ENCODE results near the gene LKAAEAR1. TPM values are rescaled to one million over a fixed set of nuclear protein-coding genes. Genes with fewer than 3 reads are reported as not detected.

LKAAEAR1 gene
- total and polyA plus RNA-seq, 2 of the 13 experiments (the other 11 are each of a cell fraction or from before 2014, with no cell fraction given) = not detected

- TF ChIP-seq ZNF432 (CRISPR knock-in tag; IDR thresholded peaks at IDR 0.05; ENCODE audit: borderline replicate concordance) (no peak), RFX5 (IDR thresholded peaks at IDR 0.05; ENCODE audit: low read depth, low read length) (no peak), ZNF329 (CRISPR knock-in tag; IDR thresholded peaks at IDR 0.05; ENCODE audit: low read depth) (no peak), FOXO1 (CRISPR knock-in tag; IDR thresholded peaks at IDR 0.05) (no peak; the same call in 1 of the 2 replicates), ATF5 (CRISPR knock-in tag; IDR thresholded peaks at IDR 0.05; ENCODE audit: low read depth) (peak; percentile 17; the same call in 1 of the 2 replicates), ARHGAP35 (CRISPR knock-in tag; IDR thresholded peaks at IDR 0.05; ENCODE audit: borderline replicate concordance) (no peak), ZNF350 (CRISPR knock-in tag; IDR thresholded peaks at IDR 0.05; ENCODE audit: borderline replicate concordance, low read depth) (no peak), MYC (CRISPR knock-in tag; IDR thresholded peaks at IDR 0.05; ENCODE audit: borderline replicate concordance) (peak; percentile 56; the same call in 1 of the 2 replicates), CBX1 (IDR thresholded peaks at IDR 0.05; ENCODE audit: low read depth) (no peak), ZBTB7A (CRISPR knock-in tag; IDR thresholded peaks at IDR 0.05) (no peak), ZBTB8A (CRISPR knock-in tag; IDR thresholded peaks at IDR 0.05; ENCODE audit: borderline replicate concordance, low read depth) (no peak), ATF7 (IDR thresholded peaks at IDR 0.05) (no peak), ATF7 (CRISPR knock-in tag; IDR thresholded peaks at IDR 0.05) (no peak), SMC3 (IDR thresholded peaks at IDR 0.05; ENCODE audit: low read length) (no peak), CSRNP2 (CRISPR knock-in tag; conservative IDR thresholded peaks at IDR 0.05; ENCODE audit: low read depth) (no peak), POLR2AphosphoS5 (IDR thresholded peaks at IDR 0.05; ENCODE audit: low read depth, low read length) (0 out of 2 replicates have a peak, but pooled peaks have one; percentile 25), WIZ (CRISPR knock-in tag; IDR thresholded peaks at IDR 0.05) (no peak; the same call in 1 of the 2 replicates), CBX5 (CRISPR knock-in tag; IDR thresholded peaks at IDR 0.05; ENCODE audit: borderline replicate concordance) (no peak), KAT7 (CRISPR knock-in tag; IDR thresholded peaks at IDR 0.05; ENCODE audit: borderline replicate concordance) (no peak; the same call in 1 of the 2 replicates), AGO1 (IDR thresholded peaks at IDR 0.05; ENCODE audit: low read depth, low read length, poor library complexity, severe bottlenecking) (no peak), ERF (CRISPR knock-in tag; IDR thresholded peaks at IDR 0.05) (no peak), TBP (CRISPR knock-in tag; IDR thresholded peaks at IDR 0.05) (no peak), ZBTB49 (CRISPR knock-in tag; IDR thresholded peaks at IDR 0.05; ENCODE audit: borderline replicate concordance) (no peak), ZBTB46 (CRISPR knock-in tag; IDR thresholded peaks at IDR 0.05; ENCODE audit: borderline replicate concordance) (no peak), ZNF615 (CRISPR knock-in tag; IDR thresholded peaks at IDR 0.05; ENCODE audit: borderline replicate concordance) (no peak), ZFP90 (CRISPR knock-in tag; IDR thresholded peaks at IDR 0.05; ENCODE audit: borderline replicate concordance) (no peak), ZNF12 (CRISPR knock-in tag; IDR thresholded peaks at IDR 0.05) (0 out of 2 replicates have a peak, but pooled peaks have one; percentile 18)
These were observed 27.6 kb downstream of the LKAAEAR1 start (continued) for GRCh38 chr20:64056639-64056888.

Measured in HepG2 (cell line).